CD4-positive, alpha-beta T cell treated with Interferon gamma for 1 hour (primary cell): ENCODE results near the gene WNT5B.
"Not testable (repeated sequence)": the region's sequence is repeated elsewhere in the genome, so short reads cannot be mapped to it uniquely, and the experiment has no call there.

Experiments used
- DNase-seq: peaks from one replicate; pipeline ENCODE4 v3.0.0-alpha.2; 2020

WNT5B gene

GRCh38 chr12:1692895-1693610, 64.0 kb downstream of the WNT5B start:
- no peak for DNase-seq

- not testable (repeated sequence) for DNase-seq
Observed at GRCh38 chr12:1695097-1695496, 66.1 kb downstream of the WNT5B start.

GRCh38 chr12:1695886-1696670, 67.0 kb downstream of the WNT5B start:
- no peak for DNase-seq

DNA sequence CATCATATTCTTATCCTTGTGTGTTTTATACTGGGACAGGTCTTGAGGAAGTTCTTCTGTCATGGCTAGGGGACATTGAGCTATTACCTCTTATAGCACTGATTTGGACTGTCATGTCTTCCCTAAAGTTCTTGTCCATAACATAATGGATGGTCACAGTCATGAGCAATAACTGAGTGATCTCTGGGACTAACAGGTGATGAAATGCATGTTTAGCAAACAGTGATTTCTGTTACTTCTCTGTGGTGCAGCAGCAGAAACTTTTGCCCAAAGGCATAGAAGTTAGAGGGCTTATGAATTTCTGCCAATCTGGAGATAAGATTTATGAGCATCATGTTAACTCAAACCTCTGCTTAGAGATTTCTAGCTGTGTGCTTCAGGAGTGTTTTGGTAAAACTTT, 67.8 kb downstream of the WNT5B start:
- no peak for DNase-seq
